ENCODE data around the gene HK1. TPM values are rescaled to one million over a fixed set of nuclear protein-coding genes. Genes with fewer than 3 reads are reported as not detected.

Gene HK1
- polyA plus RNA-seq, 1 donor from 2014 or later, result 88.6 TPM

GRCh38 chr10:69335613-69336012 lies 57.3 kb downstream of the HK1 start:
- peaks cover 38 to 46% (median 44%) of the 10 kb centered on the region in 3 donors for H3K4me1 Mint-ChIP-seq
- peak overlapping the region in 2 of 3 donors; percentile 47 to 81 for H3K27ac Mint-ChIP-seq
- H3K9me3 Mint-ChIP-seq, result no peaks in the 10 kb centered on the region
- peaks cover 7% of the 10 kb centered on the region for H3K36me3 Mint-ChIP-seq
- no peaks in the 10 kb centered on the region for H3K27me3 Mint-ChIP-seq
- peak overlapping the region in 3 of 4 donors; percentile 30 to 89 (median 88) for H3K4me3 Mint-ChIP-seq

- Mint-ChIP-seq H3K27me3 (no peaks in the 10 kb centered on the region), H3K9me3 (no peaks in the 10 kb centered on the region), H3K4me1 (peaks cover 37 to 51% (median 46%) of the 10 kb centered on the region in 3 donors), H3K4me3 (no peak overlapping the region), H3K27ac (peak overlapping the region in 1 of 3 donors; percentile 50), H3K36me3 (peaks cover 8% of the 10 kb centered on the region)
Measured at GRCh38 chr10:69336952-69337295, 58.6 kb downstream of the HK1 start.

- H3K36me3 Mint-ChIP-seq, result peaks cover 8% of the 10 kb centered on the region
- no peaks in the 10 kb centered on the region for H3K9me3 Mint-ChIP-seq
- peak overlapping the region in 2 of 4 donors; percentile 73 to 84 for H3K4me3 Mint-ChIP-seq
- peaks cover 35 to 54% (median 51%) of the 10 kb centered on the region in 3 donors for H3K4me1 Mint-ChIP-seq
- H3K27ac Mint-ChIP-seq, result peak overlapping the region in 1 of 3 donors; percentile 50
- H3K27me3 Mint-ChIP-seq, result no peaks in the 10 kb centered on the region
Measured at GRCh38 chr10:69337296-69338132, 59.2 kb downstream of the HK1 start.

- Mint-ChIP-seq H3K4me1 (peaks cover 37 to 56% (median 54%) of the 10 kb centered on the region in 3 donors), H3K27ac (peak overlapping the region in 1 of 3 donors; percentile 18), H3K4me3 (peak overlapping the region in 1 of 4 donors; percentile 84), H3K9me3 (no peaks in the 10 kb centered on the region), H3K27me3 (no peaks in the 10 kb centered on the region), H3K36me3 (peaks cover 8% of the 10 kb centered on the region)
Measured at GRCh38 chr10:69338133-69338456, 59.8 kb downstream of the HK1 start.

GRCh38 chr10:69338547-69339450 lies 60.5 kb downstream of the HK1 start:
- Mint-ChIP-seq H3K4me1 (peaks cover 41 to 56% (median 56%) of the 10 kb centered on the region in 3 donors), H3K9me3 (no peaks in the 10 kb centered on the region), H3K27ac (peak overlapping the region in 2 of 3 donors; percentile 3 to 18), H3K4me3 (peak overlapping the region in 1 of 4 donors; percentile 9), H3K36me3 (peaks cover 8% of the 10 kb centered on the region), H3K27me3 (no peaks in the 10 kb centered on the region)

GRCh38 chr10:69340695-69341094 lies 62.4 kb downstream of the HK1 start:
- Mint-ChIP-seq H3K27ac (peak overlapping the region in 1 of 3 donors; percentile 50), H3K4me3 (no peak overlapping the region), H3K36me3 (peaks cover 8% of the 10 kb centered on the region), H3K4me1 (peaks cover 49 to 59% (median 58%) of the 10 kb centered on the region in 3 donors), H3K27me3 (no peaks in the 10 kb centered on the region), H3K9me3 (no peaks in the 10 kb centered on the region)

- H3K36me3 Mint-ChIP-seq, result peaks cover 3% of the 10 kb centered on the region
- H3K4me1 Mint-ChIP-seq, result peaks cover 59 to 64% (median 59%) of the 10 kb centered on the region in 3 donors
- no peaks in the 10 kb centered on the region for H3K27me3 Mint-ChIP-seq
- peak overlapping the region; percentile 42 to 91 (median 72) for H3K4me3 Mint-ChIP-seq
- H3K27ac Mint-ChIP-seq, result peak overlapping the region in 2 of 3 donors; percentile 78 to 80
- H3K9me3 Mint-ChIP-seq, result no peaks in the 10 kb centered on the region
Measured at GRCh38 chr10:69343905-69344304, 65.6 kb downstream of the HK1 start.

GRCh38 chr10:69344591-69345252 lies 66.4 kb downstream of the HK1 start:
- Mint-ChIP-seq H3K4me1 (peaks cover 57 to 66% (median 58%) of the 10 kb centered on the region in 3 donors), H3K4me3 (peak overlapping the region; percentile 54 to 91 (median 74)), H3K9me3 (no peaks in the 10 kb centered on the region), H3K36me3 (peaks cover 3% of the 10 kb centered on the region), H3K27ac (peak overlapping the region; percentile 78 to 96 (median 80)), H3K27me3 (no peaks in the 10 kb centered on the region)

- H3K9me3 Mint-ChIP-seq, result no peaks in the 10 kb centered on the region
- peaks cover 53 to 68% (median 55%) of the 10 kb centered on the region in 3 donors for H3K4me1 Mint-ChIP-seq
- peak overlapping the region in 3 of 4 donors; percentile 54 to 91 (median 90) for H3K4me3 Mint-ChIP-seq
- no peaks in the 10 kb centered on the region for H3K27me3 Mint-ChIP-seq
- peaks cover 2% of the 10 kb centered on the region for H3K36me3 Mint-ChIP-seq
- peak overlapping the region; percentile 78 to 96 (median 80) for H3K27ac Mint-ChIP-seq
Measured at GRCh38 chr10:69345402-69345801, 67.1 kb downstream of the HK1 start.

GRCh38 chr10:69345890-69346474 lies 67.7 kb downstream of the HK1 start:
- H3K4me1 Mint-ChIP-seq, result peaks cover 53 to 66% (median 55%) of the 10 kb centered on the region in 3 donors
- H3K27ac Mint-ChIP-seq, result peak overlapping the region; percentile 78 to 96 (median 80)
- no peaks in the 10 kb centered on the region for H3K9me3 Mint-ChIP-seq
- peak overlapping the region in 2 of 4 donors; percentile 90 to 91 for H3K4me3 Mint-ChIP-seq
- no peaks in the 10 kb centered on the region for H3K36me3 Mint-ChIP-seq
- H3K27me3 Mint-ChIP-seq, result no peaks in the 10 kb centered on the region

- H3K27me3 Mint-ChIP-seq, result no peaks in the 10 kb centered on the region
- H3K36me3 Mint-ChIP-seq, result peaks cover 2% of the 10 kb centered on the region
- H3K4me3 Mint-ChIP-seq, result peak overlapping the region in 1 of 4 donors; percentile 32
- peak overlapping the region in 2 of 3 donors; percentile 78 to 96 for H3K27ac Mint-ChIP-seq
- peaks cover 53 to 66% (median 55%) of the 10 kb centered on the region in 3 donors for H3K4me1 Mint-ChIP-seq
- no peaks in the 10 kb centered on the region for H3K9me3 Mint-ChIP-seq
Measured at GRCh38 chr10:69346776-69347175, 68.5 kb downstream of the HK1 start.

- peak overlapping the region; percentile 34 to 93 (median 41) for H3K27ac Mint-ChIP-seq
- peaks cover 2% of the 10 kb centered on the region for H3K36me3 Mint-ChIP-seq
- peak overlapping the region; percentile 25 to 91 (median 74) for H3K4me3 Mint-ChIP-seq
- H3K4me1 Mint-ChIP-seq, result peaks cover 40 to 55% (median 43%) of the 10 kb centered on the region in 3 donors
- H3K27me3 Mint-ChIP-seq, result no peaks in the 10 kb centered on the region
- H3K9me3 Mint-ChIP-seq, result no peaks in the 10 kb centered on the region
Measured at GRCh38 chr10:69348816-69349541, 70.7 kb downstream of the HK1 start.

- Mint-ChIP-seq H3K27me3 (no peaks in the 10 kb centered on the region), H3K4me3 (peak overlapping the region in 2 of 4 donors; percentile 89 to 91), H3K27ac (peak overlapping the region in 2 of 3 donors; percentile 34 to 85), H3K4me1 (peaks cover 38 to 49% (median 41%) of the 10 kb centered on the region in 3 donors), H3K9me3 (no peaks in the 10 kb centered on the region), H3K36me3 (peaks cover 2% of the 10 kb centered on the region)
Measured at GRCh38 chr10:69349542-69349888, 71.2 kb downstream of the HK1 start.
